Suprapubic skin (tissue), 4 donors: ENCODE measurements around the gene OR2T29. TPM values are rescaled to one million over a fixed set of nuclear protein-coding genes. Genes with fewer than 3 reads are reported as not detected.
"Not testable (repeated sequence)": the region's sequence is repeated elsewhere in the genome, so short reads cannot be mapped to it uniquely, and the experiment has no call there.

Experiments
- DNase-seq, 2 donors: peaks; one replicate each; pipeline ENCODE4 v3.0.0-alpha.2; 2019; ENCODE audit warnings: low spot score in 2 of 2
- H3K27ac ChIP-seq: fragments of 200-600 bp; sonication (generic); one replicate; pipeline ENCODE4 v1.5.1; 2019
- H3K27me3 ChIP-seq: fragments of 200-600 bp; sonication (generic); one replicate; pipeline ENCODE4 v1.5.1; 2019
- H3K36me3 ChIP-seq: fragments of 200-600 bp; sonication (generic); one replicate; pipeline ENCODE4 v1.5.1; 2019
- H3K4me1 ChIP-seq: fragments of 200-600 bp; sonication (generic); one replicate; pipeline ENCODE4 v1.5.1; 2019
- H3K4me3 ChIP-seq: fragments of 200-600 bp; sonication (generic); one replicate; pipeline ENCODE4 v1.5.1; 2019; ENCODE audit warnings: mild to moderate bottlenecking
- H3K9me3 ChIP-seq: fragments of 200-600 bp; sonication (generic); one replicate; pipeline ENCODE4 v1.5.1; 2019
- CTCF ChIP-seq, 2 donors: fragments of 200-600 bp in 1 of 2; fragments of 450-650 bp in 1 of 2; sonication (generic) in 1 of 2; IDR thresholded peaks; one replicate each; pipeline ENCODE4 v1.5.1; 2016 to 2019; ENCODE audit warnings: antibody characterized with exemption in 2 of 2, mild to moderate bottlenecking in 1 of 2, moderate library complexity in 1 of 2
- EP300 ChIP-seq: sonication (generic); formaldehyde crosslinking; IDR thresholded peaks from one replicate; pipeline ENCODE4 v1.6.1; 2017; ENCODE audit warnings: antibody characterized with exemption
- POLR2A ChIP-seq, 2 donors: fragments of 450-650 bp; IDR thresholded peaks; one replicate each; pipeline ENCODE4 v1.6.1; 2017; ENCODE audit warnings: antibody characterized with exemption in 2 of 2, mild to moderate bottlenecking in 2 of 2, moderate library complexity in 2 of 2
- POLR2AphosphoS5 ChIP-seq, 3 donors: sonication (generic); formaldehyde crosslinking; IDR thresholded peaks; one replicate each; pipeline ENCODE4 v1.6.1; 2017; ENCODE audit warnings: antibody characterized with exemption in 3 of 3
- WGBS: methylation state at CpG from one replicate; pipeline ENCODE4 v1.1.5; 2018; 5-methylcytosine and 5-hydroxymethylcytosine counted together
- total RNA-seq, 4 donors: library from RNA; depleted of rRNA; stranded (reverse); fragments of >200 nt; gene quantifications; one replicate each; pipeline ENCODE4 v1.1.0, GENCODE V29; 2016

Gene OR2T29
- total RNA-seq, 4 donors from 2014 or later, result 1.1 TPM; not detected in 3

- H3K27ac ChIP-seq, result no peak overlapping the region
- DNase-seq, result no peak
- H3K27me3 ChIP-seq, result no peaks in the 10 kb centered on the region
- no peaks in the 10 kb centered on the region for H3K4me1 ChIP-seq
- no peak for TF ChIP-seq POLR2A (IDR thresholded peaks at IDR 0.05)
- TF ChIP-seq POLR2AphosphoS5 (IDR thresholded peaks at IDR 0.05), result no peak
- TF ChIP-seq EP300, result no peak
- TF ChIP-seq CTCF (IDR thresholded peaks at IDR 0.05), result no peak
- 90% methylated on average over 12 of the region's 12 CpGs for WGBS
- H3K9me3 ChIP-seq, result no peaks in the 10 kb centered on the region
- no peak overlapping the region for H3K4me3 ChIP-seq
- no peaks in the 10 kb centered on the region for H3K36me3 ChIP-seq
These were observed 40.7 kb downstream of the OR2T29 start for GRCh38 chr1:248521856-248522255.

GRCh38 chr1:248510217-248510616 is 52.4 kb downstream of the OR2T29 start:
- H3K27me3 ChIP-seq, H3K4me1 ChIP-seq, H3K36me3 ChIP-seq, H3K4me3 ChIP-seq, H3K9me3 ChIP-seq, DNase-seq, H3K27ac ChIP-seq: not testable (repeated sequence)

GRCh38 chr1:248507773-248508172 is 54.8 kb downstream of the OR2T29 start, which contains the start of gene OR2G6:
OR2G6 (plus strand) TSS chr1:248508073; CDS start chr1:248521647, 13,574 bp downstream.
- no CpG with 5 or more reads among the region's 2 CpGs for WGBS
- not testable (repeated sequence) for H3K27ac ChIP-seq, H3K36me3 ChIP-seq, H3K9me3 ChIP-seq, DNase-seq, H3K4me1 ChIP-seq, H3K4me3 ChIP-seq, H3K27me3 ChIP-seq

Other genes starting within 250 kb of the OR2T29 start
- not detected for gene OR2M7, start 238.2 kb downstream of the OR2T29 start, total RNA-seq
- gene OR14C36, start 214.0 kb downstream of the OR2T29 start, total RNA-seq, result not detected
- gene OR2T4, start 201.1 kb downstream of the OR2T29 start, total RNA-seq, result not detected
- not detected for gene OR2T6, start 187.0 kb downstream of the OR2T29 start, total RNA-seq
- gene OR2T1, start 159.7 kb downstream of the OR2T29 start, total RNA-seq, result not detected
- under 1 TPM in 1 of 4 donors, not detected in 3; 0.31 TPM for gene OR2T2, start 117.1 kb downstream of the OR2T29 start, total RNA-seq
- gene OR2T3, start 89.4 kb downstream of the OR2T29 start, total RNA-seq, result not detected
- gene OR2T5, start 74.2 kb downstream of the OR2T29 start, total RNA-seq, result not detected
- gene OR2G6, start 54.7 kb downstream of the OR2T29 start, total RNA-seq, result under 1 TPM in 2 of 4 donors, not detected in 2; 0.10 to 0.98 TPM
- 1 to 10 TPM in 2 of 4 donors, not detected in 2; 1.1 to 2.0 TPM for gene OR2T34, start 12.0 kb upstream of the OR2T29 start, total RNA-seq
- under 1 TPM in 3 of 4 donors, not detected in 1; 0.19 to 0.83 (median 0.80) TPM for gene OR2T10, start 34.9 kb upstream of the OR2T29 start, total RNA-seq
- gene OR2T11, start 72.3 kb upstream of the OR2T29 start, total RNA-seq, result 1 to 10 TPM in 1 of 4 donors, under 1 TPM in 3; 0.30 to 1.2 (median 0.55) TPM
- under 1 TPM in 1 of 4 donors, not detected in 3; 0.36 TPM for gene OR2T35, start 82.5 kb upstream of the OR2T29 start, total RNA-seq
- gene OR2T27, start 92.8 kb upstream of the OR2T29 start, total RNA-seq, result not detected
- gene OR14I1, start 140.0 kb upstream of the OR2T29 start, total RNA-seq, result 1 to 10 TPM in 1 of 4 donors, not detected in 3; 1.6 TPM
- gene LYPD8, start 193.0 kb upstream of the OR2T29 start, total RNA-seq, result not detected